HCT116 (cell line): Measurements from ENCODE around the gene AATF. TPM values are rescaled to one million over a fixed set of nuclear protein-coding genes. Genes with fewer than 3 reads are reported as not detected.

Experiments
- ATAC-seq: fragments of 200-7000 bp; cut with Tn5 transposase; 2 replicates; pipeline ENCODE4 v1.9.1; 2020; ENCODE audit warnings: mild to moderate bottlenecking, moderate library complexity
- BruUV-seq: library from RNA; stranded (reverse); fragments of 400-500 nt; replicated peaks from 2 replicates; lab custom pipeline; 2021; lab: Mats Ljungman, UMichigan
- CTCF ChIA-PET: fragments of 300-600 bp; sonication (Branson Sonifier 250); formaldehyde crosslinking; loops from one replicate; lab custom pipeline; 2021; ENCODE audit warnings: antibody characterized with exemption; lab: Charles Lee
- POLR2A ChIA-PET: fragments of 300-600, 350-600 bp; sonication (Branson Sonifier 250); formaldehyde crosslinking; loops from one replicate; lab custom pipeline; 2021; ENCODE audit warnings: antibody characterized with exemption; lab: Charles Lee
- RAD21 ChIA-PET, 2 experiments: fragments of 300-600 bp; sonication (Branson Sonifier 250); formaldehyde crosslinking; loops; one replicate each; lab custom pipeline; 2023; ENCODE audit warnings: low total read pairs in 2 of 2; ENCODE audit not compliant: uncharacterized antibody in 2 of 2, unreplicated experiment in 2 of 2, low non-redundant PET in 1 of 2; lab: Charles Lee
- DNase-seq: peaks from one replicate; pipeline ENCODE4 v3.0.0-alpha.2; 2010; ENCODE audit warnings: low read depth, low spot score
- H2AFZ ChIP-seq: fragments of 200-600 bp; shearing (Covaris generic), sonication (generic); 2 replicates; pipeline ENCODE4 v1.6.1; 2017; ENCODE audit warnings: low read depth, mixed run types, mixed read lengths, antibody characterized with exemption, low read length; ENCODE audit not compliant: poor library complexity, severe bottlenecking
- H3K27ac ChIP-seq: 2 replicates; pipeline ENCODE4 v1.5.1; 2012; ENCODE audit warnings: low read depth, low read length
- H3K27me3 ChIP-seq: fragments of 200-600 bp; sonication (generic); 2 replicates; pipeline ENCODE4 v1.6.1; 2016; ENCODE audit warnings: mixed run types, low read length, mixed read lengths; ENCODE audit not compliant: insufficient read depth
- H3K36me3 ChIP-seq, 2 experiments: fragments of 200-500 bp in 1 of 2; fragments of 200-600 bp in 1 of 2; sonication (Bioruptor generic) in 1 of 2; sonication (generic) in 1 of 2; 2 replicates each; pipeline versions ENCODE4 v1.5.1 to v1.6.1; 2014 to 2016; ENCODE audit warnings: low read length in 2 of 2, inconsistent platforms in 1 of 2, mixed read lengths in 1 of 2, mixed run types in 1 of 2; ENCODE audit not compliant: insufficient read depth in 2 of 2, control insufficient read depth in 1 of 2
- H3K4me1 ChIP-seq, 2 experiments: fragments of 200-600 bp in 1 of 2; sonication (generic) in 1 of 2; 2 replicates each; pipeline versions ENCODE4 v1.5.1 to v1.6.1; 2012 to 2017; ENCODE audit warnings: low read length in 2 of 2, inconsistent platforms in 1 of 2, mild to moderate bottlenecking in 1 of 2, mixed read lengths in 1 of 2, mixed run types in 1 of 2, moderate library complexity in 1 of 2; ENCODE audit not compliant: insufficient read depth in 2 of 2, control insufficient read depth in 1 of 2
- H3K4me2 ChIP-seq: fragments of 200-600 bp; sonication (generic); 2 replicates; pipeline ENCODE4 v1.6.1; 2017; ENCODE audit warnings: mixed run types, low read length, mixed read lengths
- H3K4me3 ChIP-seq, 2 experiments: fragments of 200-600 bp in 1 of 2; sonication (generic) in 1 of 2; replicated peaks in 1 of 2; 2 replicates each; pipeline ENCODE4 v1.5.1; 2011 to 2016; ENCODE audit warnings: low read length in 2 of 2, control low read depth in 1 of 2, low read depth in 1 of 2, mild to moderate bottlenecking in 1 of 2, mixed read lengths in 1 of 2, mixed run types in 1 of 2
- H3K79me2 ChIP-seq: fragments of 200-600 bp; sonication (generic); 2 replicates; pipeline ENCODE4 v1.6.1; 2017; ENCODE audit warnings: mild to moderate bottlenecking, mixed run types, low read length, moderate library complexity, mixed read lengths; ENCODE audit not compliant: insufficient read depth
- H3K9ac ChIP-seq: fragments of 200-600 bp; sonication (generic); 2 replicates; pipeline ENCODE4 v1.6.1; 2016; ENCODE audit warnings: low read length, mixed read lengths
- H3K9me2 ChIP-seq: fragments of 200-600 bp; sonication (generic), shearing (Covaris generic); 2 replicates; pipeline ENCODE4 v1.6.1; 2017; ENCODE audit warnings: mixed run types, mild to moderate bottlenecking, moderate library complexity; ENCODE audit not compliant: insufficient read depth
- H3K9me3 ChIP-seq, 2 experiments: fragments of 200-500 bp in 1 of 2; fragments of 200-600 bp in 1 of 2; sonication (Bioruptor generic) in 1 of 2; sonication (generic) in 1 of 2; 2 replicates each; pipeline ENCODE4 v1.6.1; 2014 to 2017; ENCODE audit warnings: low read length in 2 of 2, mixed read lengths in 2 of 2, inconsistent platforms in 1 of 2, low read depth in 1 of 2, mild to moderate bottlenecking in 1 of 2, mixed run types in 1 of 2, moderate library complexity in 1 of 2; ENCODE audit not compliant: control insufficient read depth in 1 of 2, insufficient read depth in 1 of 2
- H4K20me1 ChIP-seq: fragments of 200-600 bp; sonication (generic), shearing (Covaris generic); 2 replicates; pipeline ENCODE4 v1.6.1; 2017; ENCODE audit warnings: mixed run types, mild to moderate bottlenecking, moderate library complexity; ENCODE audit not compliant: insufficient read depth
- ATF3 ChIP-seq: IDR thresholded peaks from 2 replicates; pipeline ENCODE4 v1.6.1; 2012
- CBX3 ChIP-seq: IDR thresholded peaks from 2 replicates; pipeline ENCODE4 v1.6.1; 2012; ENCODE audit warnings: low read depth
- CEBPB ChIP-seq: IDR thresholded peaks from 2 replicates; pipeline ENCODE4 v1.6.1; 2012; ENCODE audit warnings: low read depth
- EZH2phosphoT487 ChIP-seq: fragments of 200-600 bp; IDR thresholded peaks from 2 replicates; pipeline ENCODE4 v1.6.1; 2018; ENCODE audit warnings: antibody characterized with exemption, borderline replicate concordance
- FOSL1 ChIP-seq: IDR thresholded peaks from 2 replicates; pipeline ENCODE4 v1.6.1; 2012; ENCODE audit warnings: low read depth
- JUND ChIP-seq: IDR thresholded peaks from 2 replicates; pipeline ENCODE4 v1.6.1; 2012
- MAX ChIP-seq: IDR thresholded peaks from 2 replicates; pipeline ENCODE4 v1.6.1; 2012
- POLR2A ChIP-seq: IDR thresholded peaks from 2 replicates; pipeline ENCODE4 v1.7.0; 2011; ENCODE audit warnings: borderline replicate concordance; ENCODE audit not compliant: insufficient read depth, insufficient read length; ENCODE audit errors: extremely low read depth
- POLR2AphosphoS5 ChIP-seq: IDR thresholded peaks from 2 replicates; pipeline ENCODE4 v1.6.1; 2011; ENCODE audit warnings: mild to moderate bottlenecking, low read depth, low read length, moderate library complexity
- RAD21 ChIP-seq: IDR thresholded peaks from 2 replicates; pipeline ENCODE4 v1.6.1; 2012; ENCODE audit warnings: low read depth, mild to moderate bottlenecking
- REST ChIP-seq: IDR thresholded peaks from 2 replicates; pipeline ENCODE4 v1.6.1; 2012; ENCODE audit warnings: low read depth
- SIN3A ChIP-seq: IDR thresholded peaks from 2 replicates; pipeline ENCODE4 v1.6.1; 2012; ENCODE audit warnings: low read depth
- SP1 ChIP-seq: IDR thresholded peaks from 2 replicates; pipeline ENCODE4 v1.6.1; 2012; ENCODE audit warnings: low read depth
- SRF ChIP-seq: IDR thresholded peaks from 2 replicates; pipeline ENCODE4 v1.6.1; 2012; ENCODE audit warnings: low read depth
- YY1 ChIP-seq: IDR thresholded peaks from 2 replicates; pipeline ENCODE4 v1.6.1; 2011; ENCODE audit warnings: low read length, low read depth, moderate library complexity, mild to moderate bottlenecking; ENCODE audit not compliant: insufficient replicate concordance; ENCODE audit errors: extremely low read depth
- ZFX ChIP-seq: fragments of 450-650 bp; IDR thresholded peaks from 2 replicates; pipeline ENCODE4 v1.6.1; 2017
- ZNF274 ChIP-seq: fragments of 200-500 bp; sonication (Bioruptor generic); IDR thresholded peaks from 2 replicates; pipeline ENCODE4 v1.6.1; 2014; ENCODE audit warnings: mild to moderate bottlenecking, low read depth, low read length, inconsistent platforms
- intact Hi-C: fragments of 100-400 bp; cut with micrococcal nuclease; formaldehyde crosslinking; loops from 2 replicates; pipeline ENCODE4 v1.10.0; 2022
- total RNA-seq: library from RNA; stranded (reverse); gene quantifications from one replicate; pipeline ENCODE4 v1.2.1, GENCODE V29; 2021; ENCODE audit not compliant: unreplicated experiment
- TF ChIP-seq, protein P1 (sequence below): IDR thresholded peaks from 2 replicates; pipeline ENCODE4 v1.6.1; 2011; ENCODE audit warnings: mild to moderate bottlenecking, low read length, moderate library complexity; ENCODE audit not compliant: insufficient replicate concordance; ENCODE audit errors: extremely low read depth

Gene AATF
- total RNA-seq, 1 experiment from 2014 or later = 105 TPM

GRCh38 chr17:37067555-37068111 is 118.9 kb downstream of the AATF start:
- Histone ChIP-seq H3K4me1 (peaks cover 12 to 15% of the 10 kb centered on the region in 2 experiments), H3K4me2 (peak overlapping the region; percentile 60), H3K27ac (no peak overlapping the region; the same call in 1 of the 2 replicates), H2AFZ (peak overlapping the region; percentile 18), H3K4me3 (peak overlapping the region in 1 of 2 experiments; percentile 9; a peak in 1 of 4 replicates), H3K9me2 (no peaks in the 10 kb centered on the region), H4K20me1 (no peaks in the 10 kb centered on the region), H3K9me3 (no peaks in the 10 kb centered on the region), H3K9ac (0 out of 2 replicates have a peak overlapping the region, but pooled peaks have one; percentile 0), H3K36me3 (no peaks in the 10 kb centered on the region), H3K79me2 (no peaks in the 10 kb centered on the region), H3K27me3 (no peaks in the 10 kb centered on the region)
- CTCF ChIA-PET = interaction anchor here (1.6 to 2.2 kb wide), 2 partner anchors 20 to 442 kb away, joined by 5 to 7 read pairs; no protein-coding TSS in a partner anchor
- TF ChIP-seq EZH2phosphoT487 (no peak), POLR2A (no peak), CEBPB (peak; percentile 85), SP1 (peak; percentile 73), POLR2AphosphoS5 (peak; percentile 51), SRF (no peak), CBX3 (peak; percentile 76), ATF3 (peak; percentile 53; the same call in 1 of the 2 replicates), MAX (peak; percentile 79), FOSL1 (peak; percentile 79), REST (no peak), JUND (peak; percentile 80), ZFX (no peak), ZNF274 (no peak), RAD21 (peak; percentile 28; the same call in 1 of the 2 replicates), YY1 (no peak), SIN3A (peak; percentile 55; the same call in 1 of the 2 replicates)
- TF ChIP-seq, protein P1, sequence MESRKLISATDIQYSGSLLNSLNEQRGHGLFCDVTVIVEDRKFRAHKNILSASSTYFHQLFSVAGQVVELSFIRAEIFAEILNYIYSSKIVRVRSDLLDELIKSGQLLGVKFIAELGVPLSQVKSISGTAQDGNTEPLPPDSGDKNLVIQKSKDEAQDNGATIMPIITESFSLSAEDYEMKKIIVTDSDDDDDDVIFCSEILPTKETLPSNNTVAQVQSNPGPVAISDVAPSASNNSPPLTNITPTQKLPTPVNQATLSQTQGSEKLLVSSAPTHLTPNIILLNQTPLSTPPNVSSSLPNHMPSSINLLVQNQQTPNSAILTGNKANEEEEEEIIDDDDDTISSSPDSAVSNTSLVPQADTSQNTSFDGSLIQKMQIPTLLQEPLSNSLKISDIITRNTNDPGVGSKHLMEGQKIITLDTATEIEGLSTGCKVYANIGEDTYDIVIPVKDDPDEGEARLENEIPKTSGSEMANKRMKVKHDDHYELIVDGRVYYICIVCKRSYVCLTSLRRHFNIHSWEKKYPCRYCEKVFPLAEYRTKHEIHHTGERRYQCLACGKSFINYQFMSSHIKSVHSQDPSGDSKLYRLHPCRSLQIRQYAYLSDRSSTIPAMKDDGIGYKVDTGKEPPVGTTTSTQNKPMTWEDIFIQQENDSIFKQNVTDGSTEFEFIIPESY = no peak
- intact Hi-C loops = no loop called here
- RAD21 ChIA-PET = interaction anchor here in 1 of 2 experiments (1.0 kb wide), 1 partner anchor 312 kb away, joined by 3 read pairs; no protein-coding TSS in a partner anchor
- ATAC-seq (peak; percentile 90), DNase-seq (peak; percentile 69)
- POLR2A ChIA-PET = interaction anchor here (1.4 kb wide), 1 partner anchor 8 kb away, joined by 4 read pairs; no protein-coding TSS in a partner anchor
- BruUV-seq = no TSS peak
